Right renal cortex interstitium (tissue), 3 donors: ENCODE data around the gene NOP16. TPM values are rescaled to one million over a fixed set of nuclear protein-coding genes. Genes with fewer than 3 reads are reported as not detected.

Experiments
- polyA plus RNA-seq, 3 donors: library from polyadenylated mRNA; unstranded; fragments of 120-200 nt; gene quantifications; one replicate each; pipeline ENCODE4 v1.2.1, GENCODE V29; 2013; ENCODE audit not compliant: insufficient read length in 3 of 3

The NOP16 gene
- polyA plus RNA-seq, 3 donors: 25.4 to 27.9 (median 27.2) TPM

Other genes starting within 250 kb of the NOP16 start
- 10 to 100 TPM; 18.1 to 19.5 (median 19.4) TPM for gene SIMC1, start 150.2 kb downstream of the NOP16 start, polyA plus RNA-seq
- gene KIAA1191, start 26.8 kb downstream of the NOP16 start, polyA plus RNA-seq: 100 to 1,000 TPM; 134 to 160 (median 147) TPM
- gene ARL10, start 23.1 kb downstream of the NOP16 start, polyA plus RNA-seq: 10 to 100 TPM in 2 of 3 donors, 1 to 10 TPM in 1; 10.0 to 11.1 (median 10.6) TPM
- gene HIGD2A, start 153 bp upstream of the NOP16 start, polyA plus RNA-seq: 100 to 1,000 TPM in 1 of 3 donors, 10 to 100 TPM in 2; 89.7 to 111 (median 94.5) TPM
- gene CLTB, start 27.9 kb upstream of the NOP16 start, polyA plus RNA-seq: 10 to 100 TPM; 45.8 to 59.0 (median 52.4) TPM
- gene FAF2, start 59.8 kb upstream of the NOP16 start, polyA plus RNA-seq: 10 to 100 TPM; 45.5 to 48.8 (median 47.5) TPM
- 10 to 100 TPM; 28.6 to 34.4 (median 32.1) TPM for gene RNF44, start 148.8 kb upstream of the NOP16 start, polyA plus RNA-seq
- 10 to 100 TPM; 18.9 to 23.1 (median 20.2) TPM for gene CDHR2, start 160.7 kb upstream of the NOP16 start, polyA plus RNA-seq
- 1 to 10 TPM; 1.7 to 1.8 (median 1.7) TPM for gene GPRIN1, start 221.6 kb upstream of the NOP16 start, polyA plus RNA-seq
- not detected for gene SNCB, start 241.9 kb upstream of the NOP16 start, polyA plus RNA-seq
- gene EIF4E1B, start 242.1 kb upstream of the NOP16 start, polyA plus RNA-seq: not detected